Measurements from ENCODE around the gene CHRNB2. TPM values are rescaled to one million over a fixed set of nuclear protein-coding genes. Genes with fewer than 3 reads are reported as not detected.

CHRNB2 gene
- total RNA-seq, 1 experiment from 2014 or later, result 0.21 TPM

GRCh38 chr1:154609398-154610380, 42.1 kb downstream of the CHRNB2 start:
- ATAC-seq, result peak; percentile 51
- TF ChIP-seq, protein P1, sequence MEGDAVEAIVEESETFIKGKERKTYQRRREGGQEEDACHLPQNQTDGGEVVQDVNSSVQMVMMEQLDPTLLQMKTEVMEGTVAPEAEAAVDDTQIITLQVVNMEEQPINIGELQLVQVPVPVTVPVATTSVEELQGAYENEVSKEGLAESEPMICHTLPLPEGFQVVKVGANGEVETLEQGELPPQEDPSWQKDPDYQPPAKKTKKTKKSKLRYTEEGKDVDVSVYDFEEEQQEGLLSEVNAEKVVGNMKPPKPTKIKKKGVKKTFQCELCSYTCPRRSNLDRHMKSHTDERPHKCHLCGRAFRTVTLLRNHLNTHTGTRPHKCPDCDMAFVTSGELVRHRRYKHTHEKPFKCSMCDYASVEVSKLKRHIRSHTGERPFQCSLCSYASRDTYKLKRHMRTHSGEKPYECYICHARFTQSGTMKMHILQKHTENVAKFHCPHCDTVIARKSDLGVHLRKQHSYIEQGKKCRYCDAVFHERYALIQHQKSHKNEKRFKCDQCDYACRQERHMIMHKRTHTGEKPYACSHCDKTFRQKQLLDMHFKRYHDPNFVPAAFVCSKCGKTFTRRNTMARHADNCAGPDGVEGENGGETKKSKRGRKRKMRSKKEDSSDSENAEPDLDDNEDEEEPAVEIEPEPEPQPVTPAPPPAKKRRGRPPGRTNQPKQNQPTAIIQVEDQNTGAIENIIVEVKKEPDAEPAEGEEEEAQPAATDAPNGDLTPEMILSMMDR (IDR thresholded peaks at IDR 0.05), result no peak
- no peak for TF ChIP-seq SIN3A (IDR thresholded peaks at IDR 0.05; ENCODE audit: borderline replicate concordance, insufficient read depth, low read depth, low read length)
- TF ChIP-seq POLR2AphosphoS5 (IDR thresholded peaks at IDR 0.05; ENCODE audit: low read depth, low read length), result no peak
- TF ChIP-seq, protein P2, sequence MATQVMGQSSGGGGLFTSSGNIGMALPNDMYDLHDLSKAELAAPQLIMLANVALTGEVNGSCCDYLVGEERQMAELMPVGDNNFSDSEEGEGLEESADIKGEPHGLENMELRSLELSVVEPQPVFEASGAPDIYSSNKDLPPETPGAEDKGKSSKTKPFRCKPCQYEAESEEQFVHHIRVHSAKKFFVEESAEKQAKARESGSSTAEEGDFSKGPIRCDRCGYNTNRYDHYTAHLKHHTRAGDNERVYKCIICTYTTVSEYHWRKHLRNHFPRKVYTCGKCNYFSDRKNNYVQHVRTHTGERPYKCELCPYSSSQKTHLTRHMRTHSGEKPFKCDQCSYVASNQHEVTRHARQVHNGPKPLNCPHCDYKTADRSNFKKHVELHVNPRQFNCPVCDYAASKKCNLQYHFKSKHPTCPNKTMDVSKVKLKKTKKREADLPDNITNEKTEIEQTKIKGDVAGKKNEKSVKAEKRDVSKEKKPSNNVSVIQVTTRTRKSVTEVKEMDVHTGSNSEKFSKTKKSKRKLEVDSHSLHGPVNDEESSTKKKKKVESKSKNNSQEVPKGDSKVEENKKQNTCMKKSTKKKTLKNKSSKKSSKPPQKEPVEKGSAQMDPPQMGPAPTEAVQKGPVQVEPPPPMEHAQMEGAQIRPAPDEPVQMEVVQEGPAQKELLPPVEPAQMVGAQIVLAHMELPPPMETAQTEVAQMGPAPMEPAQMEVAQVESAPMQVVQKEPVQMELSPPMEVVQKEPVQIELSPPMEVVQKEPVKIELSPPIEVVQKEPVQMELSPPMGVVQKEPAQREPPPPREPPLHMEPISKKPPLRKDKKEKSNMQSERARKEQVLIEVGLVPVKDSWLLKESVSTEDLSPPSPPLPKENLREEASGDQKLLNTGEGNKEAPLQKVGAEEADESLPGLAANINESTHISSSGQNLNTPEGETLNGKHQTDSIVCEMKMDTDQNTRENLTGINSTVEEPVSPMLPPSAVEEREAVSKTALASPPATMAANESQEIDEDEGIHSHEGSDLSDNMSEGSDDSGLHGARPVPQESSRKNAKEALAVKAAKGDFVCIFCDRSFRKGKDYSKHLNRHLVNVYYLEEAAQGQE (IDR thresholded peaks at IDR 0.05; ENCODE audit: insufficient read depth in 1 of 2, low read depth in 2 of 2, low read length in 1 of 2), result no peak
- TF ChIP-seq TCF7L2 (IDR thresholded peaks at IDR 0.05; ENCODE audit: low read depth, low read length), result no peak
- in situ Hi-C loops (cut with HindIII; ENCODE audit: low pct_unique_long_range_greater_than_20kb, low sequenced_read_pairs) (no loop called here), intact Hi-C loops (cut with micrococcal nuclease; ENCODE audit: unreplicated experiment) (no loop called here)
- BruUV-seq (replicated peaks), result no TSS peak
- Histone ChIP-seq H3K4me1 (ENCODE audit: control insufficient read depth, insufficient read depth, low read length) (peaks cover 40% of the 10 kb centered on the region), H3K4me3 (ENCODE audit: low read depth in 2 of 2, low read length in 2 of 2) (peak overlapping the region in 1 of 2 experiments; percentile 94; a peak in 1 of 4 replicates), H3K36me3 (ENCODE audit: control insufficient read depth, insufficient read depth, low read length) (peaks cover 6% of the 10 kb centered on the region; the same call in 1 of the 2 replicates), H3K9me3 (ENCODE audit: control insufficient read depth, insufficient read depth, low read depth, low read length) (no peaks in the 10 kb centered on the region), H3K27ac (ENCODE audit: low read length) (peak overlapping the region; percentile 96), H3K27me3 (ENCODE audit: control insufficient read depth, insufficient read depth, low read length) (no peaks in the 10 kb centered on the region)
- DNase-seq (ENCODE audit: low read depth, low spot score), result no peak
- ChIA-PET CTCF (interaction anchor here (0.6 kb wide), 1 partner anchor 441 kb away, joined by 3 read pairs; the partner anchor contains the start of gene ADAM15), POLR2A (interaction anchor here (0.6 kb wide), 1 partner anchor 24 kb away, joined by 3 read pairs; no protein-coding TSS in a partner anchor)

DNA sequence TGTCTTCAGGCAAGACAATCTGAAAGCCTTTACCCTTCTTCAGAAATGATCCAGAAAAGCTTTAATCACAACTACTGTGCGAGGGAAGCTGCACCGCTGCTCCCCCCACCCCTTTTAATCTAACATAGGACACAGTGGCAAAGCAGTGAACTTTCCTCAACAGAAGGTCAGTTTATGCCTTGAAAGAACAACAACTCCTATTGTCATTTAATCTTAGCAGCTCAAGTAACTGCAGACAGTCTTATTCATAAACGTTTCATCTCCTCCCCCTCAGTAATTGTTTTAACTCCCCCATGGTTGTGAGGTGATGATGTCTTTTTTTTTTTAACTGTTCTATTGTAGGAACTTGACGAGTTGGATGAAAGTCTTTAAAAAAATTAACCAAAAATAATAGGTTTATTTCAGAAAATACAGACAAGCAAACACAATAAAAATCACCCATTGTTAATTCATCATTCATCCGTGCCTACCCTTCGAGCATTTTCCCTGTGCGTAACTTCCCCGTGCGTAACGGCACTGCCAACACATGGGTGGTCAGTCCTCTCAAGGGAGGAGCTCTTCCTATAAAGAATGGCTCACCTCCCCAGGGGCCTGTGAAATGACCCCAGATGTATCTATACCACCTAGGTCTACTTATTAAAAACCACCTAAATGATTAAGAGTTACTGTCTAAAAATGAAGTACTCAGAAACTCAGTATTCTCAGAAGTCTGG, 43.7 kb downstream of the CHRNB2 start:
- Histone ChIP-seq H3K27me3 (ENCODE audit: control insufficient read depth, insufficient read depth, low read length) (no peaks in the 10 kb centered on the region), H3K36me3 (ENCODE audit: control insufficient read depth, insufficient read depth, low read length) (peaks cover 3% of the 10 kb centered on the region; the same call in 1 of the 2 replicates), H3K9me3 (ENCODE audit: control insufficient read depth, insufficient read depth, low read depth, low read length) (no peaks in the 10 kb centered on the region), H3K27ac (ENCODE audit: low read length) (peak overlapping the region; percentile 63), H3K4me3 (ENCODE audit: low read depth in 2 of 2, low read length in 2 of 2) (no peak overlapping the region), H3K4me1 (ENCODE audit: control insufficient read depth, insufficient read depth, low read length) (peaks cover 36% of the 10 kb centered on the region)
- ChIA-PET CTCF (interaction anchor here (0.6 to 0.7 kb wide), 2 partner anchors 213 to 257 kb away, joined by 3 to 5 read pairs; no protein-coding TSS in a partner anchor), POLR2A (interaction anchor here (0.6 kb wide), 1 partner anchor 16 kb away, joined by 3 read pairs; no protein-coding TSS in a partner anchor)
- in situ Hi-C loops (cut with HindIII; ENCODE audit: low pct_unique_long_range_greater_than_20kb, low sequenced_read_pairs) (no loop called here), intact Hi-C loops (cut with micrococcal nuclease; ENCODE audit: unreplicated experiment) (no loop called here)
- DNase-seq (ENCODE audit: low read depth, low spot score), result no peak
- no peak for ATAC-seq
- TF ChIP-seq, protein P1 (IDR thresholded peaks at IDR 0.05), result peak; percentile 18; the same call in 1 of the 2 replicates
- no peak for TF ChIP-seq POLR2AphosphoS5 (IDR thresholded peaks at IDR 0.05; ENCODE audit: low read depth, low read length)
- TF ChIP-seq, protein P2 (IDR thresholded peaks at IDR 0.05; ENCODE audit: insufficient read depth in 1 of 2, low read depth in 2 of 2, low read length in 1 of 2), result no peak
- BruUV-seq (replicated peaks), result no TSS peak

Measured in Panc1 (cell line).